KMS-11 (cell line): ENCODE results near the gene TPD52L1.

ENCODE experiments used
- H2AFZ ChIP-seq: fragments of 200-600 bp; sonication (generic); 2 replicates; pipeline ENCODE4 v1.6.1; 2016; ENCODE audit warnings: antibody characterized with exemption, mixed run types, low read depth
- H3K27ac ChIP-seq: fragments of 200-600 bp; sonication (generic); 2 replicates; pipeline ENCODE4 v1.6.1; 2016; ENCODE audit warnings: mild to moderate bottlenecking, mixed run types
- H3K27me3 ChIP-seq: fragments of 200-600 bp; sonication (generic); 2 replicates; pipeline ENCODE4 v1.6.1; 2017; ENCODE audit warnings: mild to moderate bottlenecking, low read depth, mixed run types, moderate library complexity; ENCODE audit not compliant: insufficient read depth
- H3K36me3 ChIP-seq: fragments of 200-600 bp; sonication (generic); 2 replicates; pipeline ENCODE4 v1.6.1; 2017; ENCODE audit warnings: mild to moderate bottlenecking, mixed run types; ENCODE audit not compliant: insufficient read depth
- H3K4me1 ChIP-seq: fragments of 200-600 bp; sonication (generic); 2 replicates; pipeline ENCODE4 v1.6.1; 2016; ENCODE audit warnings: mild to moderate bottlenecking, low read depth, mixed run types; ENCODE audit not compliant: poor library complexity, severe bottlenecking
- H3K4me2 ChIP-seq: fragments of 200-600 bp; sonication (generic); 2 replicates; pipeline ENCODE4 v1.7.0; 2016; ENCODE audit warnings: mild to moderate bottlenecking, mixed run types
- H3K4me3 ChIP-seq: fragments of 200-600 bp; sonication (generic); IDR thresholded peaks from 2 replicates; pipeline ENCODE4 v1.6.1; 2017; ENCODE audit warnings: low read depth, low read length, mixed read lengths; ENCODE audit not compliant: insufficient read depth
- H3K79me2 ChIP-seq: fragments of 200-600 bp; sonication (generic); 2 replicates; pipeline ENCODE4 v1.6.1; 2016; ENCODE audit warnings: low read depth, mixed run types; ENCODE audit not compliant: insufficient read depth
- H3K9ac ChIP-seq: fragments of 200-600 bp; sonication (generic); 2 replicates; pipeline ENCODE4 v1.6.1; 2016; ENCODE audit warnings: mild to moderate bottlenecking, mixed run types
- H4K20me1 ChIP-seq: fragments of 200-600 bp; sonication (generic); 2 replicates; pipeline ENCODE4 v1.6.1; 2016; ENCODE audit warnings: mild to moderate bottlenecking, mixed run types; ENCODE audit not compliant: insufficient read depth
- TF ChIP-seq, protein P1 (sequence below): fragments of 200-600 bp; sonication (generic); conservative IDR thresholded peaks from 2 replicates; pipeline ENCODE4 v1.6.1; 2017; ENCODE audit warnings: low read depth, mild to moderate bottlenecking, antibody characterized with exemption, low read length, moderate library complexity, mixed read lengths

TPD52L1 gene

GRCh38 chr6:125110056-125110455 is 43.5 kb upstream of the TPD52L1 start:
- H3K4me1 ChIP-seq, result no peaks in the 10 kb centered on the region
- H3K36me3 ChIP-seq, result no peaks in the 10 kb centered on the region
- H3K4me2 ChIP-seq, result no peak overlapping the region
- H2AFZ ChIP-seq, result no peak overlapping the region
- H3K4me3 ChIP-seq, result no peak overlapping the region
- no peak overlapping the region for H3K27ac ChIP-seq
- H3K9ac ChIP-seq, result no peak overlapping the region
- H3K27me3 ChIP-seq, result no peaks in the 10 kb centered on the region
- H4K20me1 ChIP-seq, result no peaks in the 10 kb centered on the region
- TF ChIP-seq, protein P1, sequence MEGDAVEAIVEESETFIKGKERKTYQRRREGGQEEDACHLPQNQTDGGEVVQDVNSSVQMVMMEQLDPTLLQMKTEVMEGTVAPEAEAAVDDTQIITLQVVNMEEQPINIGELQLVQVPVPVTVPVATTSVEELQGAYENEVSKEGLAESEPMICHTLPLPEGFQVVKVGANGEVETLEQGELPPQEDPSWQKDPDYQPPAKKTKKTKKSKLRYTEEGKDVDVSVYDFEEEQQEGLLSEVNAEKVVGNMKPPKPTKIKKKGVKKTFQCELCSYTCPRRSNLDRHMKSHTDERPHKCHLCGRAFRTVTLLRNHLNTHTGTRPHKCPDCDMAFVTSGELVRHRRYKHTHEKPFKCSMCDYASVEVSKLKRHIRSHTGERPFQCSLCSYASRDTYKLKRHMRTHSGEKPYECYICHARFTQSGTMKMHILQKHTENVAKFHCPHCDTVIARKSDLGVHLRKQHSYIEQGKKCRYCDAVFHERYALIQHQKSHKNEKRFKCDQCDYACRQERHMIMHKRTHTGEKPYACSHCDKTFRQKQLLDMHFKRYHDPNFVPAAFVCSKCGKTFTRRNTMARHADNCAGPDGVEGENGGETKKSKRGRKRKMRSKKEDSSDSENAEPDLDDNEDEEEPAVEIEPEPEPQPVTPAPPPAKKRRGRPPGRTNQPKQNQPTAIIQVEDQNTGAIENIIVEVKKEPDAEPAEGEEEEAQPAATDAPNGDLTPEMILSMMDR, result no peak
- H3K79me2 ChIP-seq, result no peaks in the 10 kb centered on the region

DNA sequence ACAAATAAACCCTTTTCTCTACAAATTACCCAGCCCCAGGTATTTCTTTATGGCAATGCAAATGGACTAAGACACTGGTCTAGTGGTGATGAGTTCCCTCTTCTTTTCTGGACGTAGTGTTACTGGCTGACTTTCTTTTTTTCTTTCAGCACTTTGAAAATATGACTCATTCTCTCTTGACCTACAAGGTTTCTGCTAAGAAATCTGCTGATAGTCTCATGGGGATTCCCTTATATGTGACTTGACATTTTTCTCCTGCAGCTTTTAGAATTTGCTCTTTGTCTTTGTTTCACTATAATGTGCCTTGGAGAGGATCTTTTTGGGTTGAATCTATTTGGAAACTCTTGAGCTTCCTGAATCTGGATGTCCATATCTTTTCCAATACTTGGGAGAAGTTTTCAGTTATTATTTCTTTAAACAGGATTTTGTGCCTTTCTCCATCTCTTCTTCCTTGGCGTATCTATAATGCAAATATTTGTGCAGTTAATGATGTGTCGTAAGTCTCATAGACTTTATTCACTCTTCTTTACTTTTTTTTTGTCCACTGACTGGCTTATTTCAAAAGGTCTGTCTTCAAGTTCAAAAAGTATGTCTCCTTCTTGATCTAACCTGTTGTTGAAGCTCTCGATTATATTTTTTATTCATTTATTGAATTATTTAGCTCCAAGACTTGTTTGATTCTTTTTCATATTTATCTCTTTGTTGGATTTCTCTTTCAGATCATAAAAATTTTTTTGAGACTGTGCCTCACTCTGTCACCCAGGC is 42.2 kb upstream of the TPD52L1 start:
- H3K79me2 ChIP-seq, result no peaks in the 10 kb centered on the region
- no peak overlapping the region for H2AFZ ChIP-seq
- TF ChIP-seq, protein P1, result no peak
- H3K9ac ChIP-seq, result no peak overlapping the region
- no peak overlapping the region for H3K4me3 ChIP-seq
- H4K20me1 ChIP-seq, result no peaks in the 10 kb centered on the region
- H3K27me3 ChIP-seq, result no peaks in the 10 kb centered on the region
- H3K36me3 ChIP-seq, result no peaks in the 10 kb centered on the region
- no peak overlapping the region for H3K4me2 ChIP-seq
- H3K27ac ChIP-seq, result no peak overlapping the region
- H3K4me1 ChIP-seq, result no peaks in the 10 kb centered on the region

- TF ChIP-seq, protein P1, result no peak
- no peak overlapping the region for H2AFZ ChIP-seq
- H3K27ac ChIP-seq, result no peak overlapping the region
- no peaks in the 10 kb centered on the region for H4K20me1 ChIP-seq
- H3K4me2 ChIP-seq, result no peak overlapping the region
- no peak overlapping the region for H3K9ac ChIP-seq
- no peaks in the 10 kb centered on the region for H3K79me2 ChIP-seq
- no peaks in the 10 kb centered on the region for H3K36me3 ChIP-seq
- no peaks in the 10 kb centered on the region for H3K4me1 ChIP-seq
- H3K4me3 ChIP-seq, result no peak overlapping the region
- no peaks in the 10 kb centered on the region for H3K27me3 ChIP-seq
Measured at GRCh38 chr6:125112934-125113333, 40.6 kb upstream of the TPD52L1 start.

DNA sequence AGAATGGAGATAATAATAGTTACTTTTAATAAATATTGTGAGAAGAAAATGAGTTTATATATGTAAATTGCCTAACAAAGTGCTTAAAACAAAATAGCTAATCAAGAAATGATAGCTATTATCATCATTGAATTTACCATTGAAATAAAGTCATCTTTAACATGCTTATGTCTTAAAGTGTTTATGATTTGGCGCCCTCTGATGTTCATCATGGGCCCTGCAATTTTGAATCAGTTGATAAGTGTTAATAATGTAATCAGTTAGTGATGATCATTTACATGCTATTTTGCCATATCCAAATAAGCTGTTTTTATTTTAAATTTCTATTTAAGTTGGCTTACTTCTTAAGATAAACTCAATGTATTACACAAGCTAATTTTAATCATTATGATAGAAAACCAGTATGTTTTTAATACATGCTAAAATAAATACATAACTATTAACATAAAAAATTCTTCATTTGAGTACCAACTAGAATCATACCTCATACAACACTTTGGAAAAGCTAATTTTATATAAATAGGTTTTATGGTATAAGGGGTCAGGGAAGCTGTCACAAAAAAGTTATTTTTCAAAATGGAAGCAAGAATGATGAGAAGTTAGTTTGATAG is 39.2 kb upstream of the TPD52L1 start:
- TF ChIP-seq, protein P1, result peak; percentile 63
- Histone ChIP-seq H3K27ac (no peak overlapping the region), H4K20me1 (no peaks in the 10 kb centered on the region), H3K36me3 (no peaks in the 10 kb centered on the region), H3K4me3 (no peak overlapping the region), H3K27me3 (no peaks in the 10 kb centered on the region), H3K4me2 (no peak overlapping the region), H3K4me1 (no peaks in the 10 kb centered on the region), H3K9ac (no peak overlapping the region), H3K79me2 (no peaks in the 10 kb centered on the region), H2AFZ (no peak overlapping the region)
